Testis (tissue), 3 donors: ENCODE data around the gene NOS3. TPM values are rescaled to one million over a fixed set of nuclear protein-coding genes. Genes with fewer than 3 reads are reported as not detected.
"Not testable (repeated sequence)": the region's sequence is repeated elsewhere in the genome, so short reads cannot be mapped to it uniquely, and the experiment has no call there.

Experiments
- DNase-seq: peaks from one replicate; pipeline ENCODE4 v3.0.0-alpha.2; 2019
- H3K27ac ChIP-seq, 2 donors: fragments of 200-600 bp; sonication (generic); one replicate each; pipeline ENCODE4 v1.5.1; 2019
- H3K27me3 ChIP-seq: fragments of 200-600 bp; sonication (generic); one replicate; pipeline ENCODE4 v1.5.1; 2019
- H3K36me3 ChIP-seq: fragments of 200-600 bp; sonication (generic); one replicate; pipeline ENCODE4 v1.5.1; 2017; ENCODE audit warnings: low read depth; ENCODE audit errors: missing control alignments
- H3K4me1 ChIP-seq: fragments of 200-600 bp; sonication (generic); one replicate; pipeline ENCODE4 v1.5.1; 2019
- H3K4me3 ChIP-seq, 2 donors: fragments of 200-600 bp; sonication (generic); one replicate each; pipeline ENCODE4 v1.5.1; 2017 to 2019
- H3K9me3 ChIP-seq: fragments of 200-600 bp; sonication (generic); one replicate; pipeline ENCODE4 v1.5.1; 2017
- POLR2A ChIP-seq: fragments of 450-650 bp; IDR thresholded peaks from one replicate; pipeline ENCODE4 v1.6.1; 2017; ENCODE audit warnings: antibody characterized with exemption, mild to moderate bottlenecking, moderate library complexity
- WGBS, 2 donors: methylation state at CpG; one replicate each; pipeline ENCODE4 v1.1.5; 2018; 5-methylcytosine and 5-hydroxymethylcytosine counted together
- intact Hi-C: fragments of 100-400 bp; cut with DNase I; formaldehyde crosslinking; loops from one replicate; pipeline ENCODE4 v1.15.1; 2023; ENCODE audit warnings: low total_unique reads
- polyA plus RNA-seq: library from polyadenylated mRNA; stranded (reverse); fragments of 350-450 nt; fragmentation: Illumina TruSeq; extraction: RNeasy Lipid Tissue Mini Kit (QIAGEN cat#74804); gene quantifications from one replicate; pipeline ENCODE4 v1.2.3, GENCODE V29; 2014; ENCODE audit warnings: low read depth, low replicate concordance; ENCODE audit not compliant: insufficient read depth
- total RNA-seq, 2 donors: library from RNA; depleted of rRNA; stranded (reverse); fragments of >200 nt; gene quantifications; one replicate each; pipeline ENCODE4 v1.2.3, GENCODE V29; 2016
- TF ChIP-seq, protein P1 (sequence below), 3 experiments: fragments of 450-650 bp in 2 of 3; fragments of 200-600 bp in 1 of 3; sonication (generic) in 1 of 3; IDR thresholded peaks; one replicate each; pipeline ENCODE4 v1.5.1; 2016 to 2019; ENCODE audit warnings: antibody characterized with exemption in 3 of 3, mild to moderate bottlenecking in 2 of 3, moderate library complexity in 1 of 3

NOS3 gene
- total and polyA plus RNA-seq, 3 donors from 2014 or later = 19.5 to 36.6 (median 25.0) TPM

DNA sequence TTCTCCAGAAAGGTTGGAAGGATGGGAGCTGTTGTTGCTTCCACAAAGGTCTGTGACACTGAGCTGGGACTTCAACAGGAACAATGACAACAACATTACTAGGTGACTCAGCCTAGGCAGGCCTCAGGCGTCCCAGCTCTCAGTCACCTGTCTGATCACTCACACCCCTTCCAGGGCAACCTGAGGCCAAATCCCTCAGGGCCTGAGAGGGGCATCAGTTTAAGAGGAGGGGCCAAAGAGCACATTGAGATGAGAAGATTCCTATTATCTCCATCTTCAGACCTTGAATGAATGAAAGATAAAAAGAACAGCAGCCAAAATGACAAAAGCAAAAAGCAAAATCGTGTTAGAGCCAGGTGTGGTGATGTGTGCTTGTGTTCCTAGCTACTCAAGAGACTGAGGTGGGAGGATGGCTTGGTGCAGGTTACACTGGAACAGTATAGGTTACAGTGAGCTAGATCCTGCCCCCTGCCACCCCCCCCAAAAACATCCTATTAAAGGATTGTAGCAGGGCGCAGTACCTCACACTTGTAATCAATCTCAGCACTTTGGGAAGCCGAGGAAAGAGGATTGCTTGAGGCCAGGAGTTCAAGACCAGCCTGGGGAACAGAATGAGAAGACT, 33.7 kb downstream of the NOS3 start, which contains the start of gene ATG9B:
ATG9B (minus strand) TSS at position 60 of the 622 bp plus-strand sequence. CDS start 71 bp downstream, outside the sequence.
- Histone ChIP-seq H3K27ac (no peak within 1 kb of the TSS), H3K27me3 (no peaks in the 10 kb centered on the region), H3K9me3 (no peaks in the 10 kb centered on the region), H3K4me1 (peaks cover 7% of the 10 kb centered on the region), H3K4me3 (no peak within 1 kb of the TSS), H3K36me3 (no peaks in the 10 kb centered on the region)
- DNase-seq = no peak
- WGBS, 2 donors = 76 to 78% methylated on average over 4 of the region's 4 CpGs
- TF ChIP-seq, protein P1, sequence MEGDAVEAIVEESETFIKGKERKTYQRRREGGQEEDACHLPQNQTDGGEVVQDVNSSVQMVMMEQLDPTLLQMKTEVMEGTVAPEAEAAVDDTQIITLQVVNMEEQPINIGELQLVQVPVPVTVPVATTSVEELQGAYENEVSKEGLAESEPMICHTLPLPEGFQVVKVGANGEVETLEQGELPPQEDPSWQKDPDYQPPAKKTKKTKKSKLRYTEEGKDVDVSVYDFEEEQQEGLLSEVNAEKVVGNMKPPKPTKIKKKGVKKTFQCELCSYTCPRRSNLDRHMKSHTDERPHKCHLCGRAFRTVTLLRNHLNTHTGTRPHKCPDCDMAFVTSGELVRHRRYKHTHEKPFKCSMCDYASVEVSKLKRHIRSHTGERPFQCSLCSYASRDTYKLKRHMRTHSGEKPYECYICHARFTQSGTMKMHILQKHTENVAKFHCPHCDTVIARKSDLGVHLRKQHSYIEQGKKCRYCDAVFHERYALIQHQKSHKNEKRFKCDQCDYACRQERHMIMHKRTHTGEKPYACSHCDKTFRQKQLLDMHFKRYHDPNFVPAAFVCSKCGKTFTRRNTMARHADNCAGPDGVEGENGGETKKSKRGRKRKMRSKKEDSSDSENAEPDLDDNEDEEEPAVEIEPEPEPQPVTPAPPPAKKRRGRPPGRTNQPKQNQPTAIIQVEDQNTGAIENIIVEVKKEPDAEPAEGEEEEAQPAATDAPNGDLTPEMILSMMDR (IDR thresholded peaks at IDR 0.05) = no peak
- TF ChIP-seq POLR2A = no peak
- intact Hi-C loops = no loop called here

DNA sequence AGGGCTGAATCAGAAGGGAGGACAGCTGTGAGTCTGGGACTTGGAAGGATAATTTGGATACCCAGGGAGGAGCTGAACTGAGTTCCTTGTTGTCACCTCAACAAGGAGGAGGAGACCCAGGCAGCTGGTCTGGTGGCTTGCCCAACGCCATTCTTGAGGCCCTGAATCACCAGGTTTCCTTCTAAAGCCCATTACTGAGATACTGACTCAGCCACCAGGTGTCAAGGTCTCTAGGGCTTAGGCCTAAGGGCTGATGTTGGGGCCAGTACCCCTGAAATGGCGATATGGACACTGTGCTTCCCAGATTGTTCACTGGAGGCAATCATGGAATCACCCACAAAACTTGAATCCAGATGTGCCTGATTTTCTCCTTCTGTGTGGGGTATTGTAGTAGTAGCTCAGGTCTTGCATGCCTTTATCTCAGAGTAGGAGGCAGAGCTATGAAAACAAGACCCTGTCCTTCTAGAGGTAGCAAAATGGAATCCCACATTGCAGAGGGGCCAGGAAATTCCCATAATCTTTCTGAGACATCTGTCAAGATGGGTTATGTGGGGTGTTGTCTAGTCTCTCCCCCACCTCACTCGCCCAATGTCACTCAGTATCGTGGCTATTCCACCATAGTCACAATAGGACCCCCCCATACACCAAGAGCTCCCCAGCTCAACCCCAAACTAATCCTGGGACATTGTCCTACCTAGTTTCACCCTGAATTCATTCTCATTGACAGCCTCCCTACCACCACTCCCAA, 35.3 kb downstream of the NOS3 start:
- 86 to 95% methylated on average over 4 of the region's 4 CpGs for WGBS, 2 donors
- intact Hi-C loops = no loop called here

DNA sequence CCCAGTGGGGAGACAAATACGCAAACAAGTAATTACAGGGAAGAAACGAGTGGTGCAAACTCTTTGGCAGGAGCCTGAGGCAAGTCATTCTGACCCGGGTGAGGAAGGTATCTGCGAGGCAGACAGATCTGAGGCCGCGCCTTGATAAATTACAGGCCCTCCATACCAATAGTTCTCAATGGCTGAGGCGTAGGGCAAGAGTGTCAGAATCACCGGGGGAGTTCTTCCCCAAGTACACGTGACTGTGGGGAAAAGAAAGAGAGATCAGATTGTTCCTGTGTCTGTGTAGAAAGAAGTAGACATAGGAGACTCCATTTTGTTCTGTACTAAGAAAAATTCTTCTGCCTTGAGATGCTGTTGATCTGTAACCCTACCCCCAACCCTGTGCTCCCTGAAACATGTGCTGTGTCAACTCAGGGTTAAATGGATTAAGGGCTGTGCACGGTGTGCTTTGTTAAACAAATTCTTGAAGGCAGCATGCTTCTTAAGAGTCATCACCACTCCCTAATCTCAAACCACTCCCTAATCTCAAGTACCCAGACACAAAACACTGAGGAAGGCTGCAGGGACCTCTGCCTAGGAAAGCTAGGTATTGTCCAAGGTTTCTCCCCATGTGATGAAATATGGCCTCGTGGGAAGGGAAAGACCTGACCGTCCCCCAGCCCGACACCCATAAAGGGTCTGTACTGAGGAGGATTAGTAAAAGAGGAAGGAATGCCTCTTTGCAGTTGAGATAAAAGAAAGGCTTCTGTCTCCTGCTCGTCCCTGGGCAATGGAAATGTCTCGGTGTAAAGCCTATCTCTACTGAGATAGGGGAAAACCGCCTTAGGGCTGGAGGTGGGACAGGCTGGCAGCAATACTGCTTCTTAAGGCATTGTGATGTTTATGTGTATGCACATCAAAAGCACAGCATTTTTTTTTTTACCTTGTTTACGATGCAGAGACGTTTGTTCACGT, 36.2 kb downstream of the NOS3 start:
- H3K4me3 ChIP-seq = peak overlapping the region in 1 of 2 donors; percentile 64
- intact Hi-C loops, H3K27me3 ChIP-seq, H3K9me3 ChIP-seq, H3K36me3 ChIP-seq, DNase-seq, H3K4me1 ChIP-seq, H3K27ac ChIP-seq: not testable (repeated sequence)
- 46 to 51% methylated on average over 19 of the region's 19 CpGs for WGBS, 2 donors

More for the DNA sequence above, 35.3 kb downstream of the NOS3 start:
- H3K27me3 ChIP-seq = no peaks in the 10 kb centered on the region
- DNase-seq = no peak
- no peak overlapping the region for H3K4me3 ChIP-seq
- peaks cover 7% of the 10 kb centered on the region for H3K4me1 ChIP-seq
- no peaks in the 10 kb centered on the region for H3K9me3 ChIP-seq
- no peaks in the 10 kb centered on the region for H3K36me3 ChIP-seq
- TF ChIP-seq, protein P1 (IDR thresholded peaks at IDR 0.05) = no peak
- TF ChIP-seq POLR2A = no peak
- H3K27ac ChIP-seq = no peak overlapping the region

DNA sequence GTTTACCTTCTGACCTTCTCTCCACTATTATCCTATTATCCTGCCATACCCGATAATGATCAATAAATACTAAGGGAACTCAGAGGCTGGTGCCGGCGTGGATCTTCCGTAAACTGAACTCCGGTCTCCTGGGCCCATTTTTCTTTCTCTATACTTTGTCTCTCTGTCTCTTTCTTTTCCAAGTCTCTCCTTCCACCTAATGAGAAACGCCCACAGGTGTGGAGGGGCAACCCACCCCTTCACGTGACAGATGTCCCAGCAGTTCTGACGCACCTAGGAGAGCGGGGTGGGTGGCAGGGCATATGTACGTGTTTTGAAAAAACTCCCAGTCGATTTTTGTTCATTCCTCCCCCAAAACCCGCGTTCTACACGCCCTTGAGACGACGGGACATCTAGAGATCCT, 36.9 kb downstream of the NOS3 start:
- 12 to 15% methylated on average over 16 of the region's 16 CpGs for WGBS, 2 donors
- H3K4me3 ChIP-seq = peak overlapping the region; percentile 64 to 87
- H3K9me3 ChIP-seq, DNase-seq, H3K4me1 ChIP-seq, H3K36me3 ChIP-seq, intact Hi-C loops, H3K27me3 ChIP-seq: not testable (repeated sequence)
- peak overlapping the region; percentile 31 to 51 for H3K27ac ChIP-seq

DNA sequence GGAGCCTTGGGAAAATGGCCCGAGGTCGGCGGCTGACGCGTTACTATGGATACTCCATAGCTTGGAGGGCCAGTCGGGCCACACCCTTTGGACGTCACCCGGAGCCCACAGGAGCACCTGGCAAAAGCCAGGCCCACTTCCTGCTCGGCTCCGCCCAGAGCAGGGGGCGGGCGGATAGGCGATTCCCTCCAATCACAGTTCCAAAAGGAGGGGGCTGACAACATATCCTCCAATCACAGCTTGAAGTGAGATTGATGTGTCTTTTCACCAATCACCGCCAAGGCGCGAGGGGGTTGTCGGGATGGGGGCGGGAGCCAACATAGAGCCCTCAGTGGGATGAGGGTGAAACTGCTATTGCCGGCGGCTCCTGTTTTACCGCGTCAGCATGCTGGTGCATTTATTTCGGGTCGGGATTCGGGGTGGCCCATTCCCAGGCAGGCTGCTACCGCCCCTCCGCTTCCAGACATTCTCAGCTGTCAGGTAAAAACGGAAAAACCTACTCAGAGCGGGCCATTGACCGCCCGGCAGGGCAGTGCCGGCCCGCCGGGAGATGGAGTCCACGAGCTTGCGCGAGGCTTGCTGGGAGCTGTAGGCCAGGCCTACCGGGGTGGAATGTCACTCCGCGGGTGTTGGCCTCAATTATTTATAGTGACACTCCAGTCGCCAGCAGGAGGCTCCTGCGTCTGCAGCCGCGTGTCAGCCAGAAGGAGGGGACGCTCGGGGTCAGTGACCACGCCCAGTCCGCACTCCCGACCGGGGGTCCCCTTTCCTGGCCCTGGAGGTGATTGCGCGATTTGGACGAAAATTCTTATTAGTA, 37.5 kb downstream of the NOS3 start, which contains the start of gene ABCB8:
ABCB8 (plus strand) TSS at position 320 of the 817 bp plus-strand sequence; CDS start at position 386, 66 bp downstream.
- peak; percentile 99 for DNase-seq
- intact Hi-C loops = no loop called here
- 0% methylated on average over 20 to 53 of the region's 53 CpGs for WGBS, 2 donors

More for the DNA sequence above, 37.5 kb downstream of the NOS3 start, which contains the start of gene ABCB8:
- Histone ChIP-seq H3K27me3 (no peaks in the 10 kb centered on the region), H3K9me3 (no peaks in the 10 kb centered on the region), H3K4me3 (peak within 1 kb of the TSS; percentile 64 to 87), H3K27ac (peak within 1 kb of the TSS; percentile 66 to 77), H3K4me1 (peaks cover 7% of the 10 kb centered on the region), H3K36me3 (no peaks in the 10 kb centered on the region)
- no peak for TF ChIP-seq POLR2A
- TF ChIP-seq, protein P1 (IDR thresholded peaks at IDR 0.05) = peak; percentile 37 to 48 (median 46)
